GM12892 (cell line): ENCODE measurements around the gene TNS3.

Experiments
- POLR2A ChIP-seq: IDR thresholded peaks from 2 replicates; pipeline ENCODE4 v1.6.1; 2011; ENCODE audit warnings: low read depth, low read length, control low read depth
- POLR2AphosphoS5 ChIP-seq: IDR thresholded peaks from 2 replicates; pipeline ENCODE4 v1.6.1; 2011; ENCODE audit warnings: low read depth, low read length, control low read depth

GRCh38 chr7:47485640-47486435 is 96.1 kb downstream of the TNS3 start:
- TF ChIP-seq POLR2AphosphoS5 (no peak), POLR2A (no peak)
